Measurements from ENCODE around the gene TUB. TPM values are rescaled to one million over a fixed set of nuclear protein-coding genes. Genes with fewer than 3 reads are reported as not detected.

The TUB gene
- total and polyA plus RNA-seq, 2 of the 8 experiments (the other 6 are each of a cell fraction or from before 2014, with no cell fraction given), result 15.3 to 31.3 TPM

- no peak overlapping the region for H3K27ac ChIP-seq (ENCODE audit: low read depth, low read length)
- no peaks in the 10 kb centered on the region for H3K9me3 ChIP-seq (ENCODE audit: insufficient read depth in 2 of 2, low read depth in 1 of 2, low read length in 1 of 2)
- H3K18ac ChIP-seq (ENCODE audit: extremely low read depth, low read length), result no peak overlapping the region
- H3K9ac ChIP-seq (replicated peaks in 1 of 4; ENCODE audit: extremely low read depth in 1 of 4, low read depth in 3 of 4, low read length in 3 of 4), result no peak overlapping the region
- H3K79me1 ChIP-seq (ENCODE audit: low read depth, low read length), result no peaks in the 10 kb centered on the region
- no peak overlapping the region for H2BK12ac ChIP-seq (ENCODE audit: low read depth, low read length)
- no peaks in the 10 kb centered on the region for H3K79me2 ChIP-seq (ENCODE audit: control insufficient read depth in 1 of 2, insufficient read depth in 2 of 2, low read length in 2 of 2)
- H2BK120ac ChIP-seq (replicated peaks; ENCODE audit: low read depth, low read length), result no peak overlapping the region
- no peak overlapping the region for H3K4ac ChIP-seq (replicated peaks; ENCODE audit: insufficient read length, low read depth, low read length)
- H2AK5ac ChIP-seq (ENCODE audit: low read depth, low read length), result no peak overlapping the region
- 42% methylated on average over 19 of the region's 20 CpGs; no CpG with 5 or more reads in 1 of the 2 experiments for WGBS, 2 experiments (ENCODE audit: extremely low coverage in 1 of 2, insufficient coverage in 1 of 2, insufficient read length in 1 of 2, insufficient replicate concordance in 2 of 2, low coverage in 1 of 2, low lambda C conversion rate in 2 of 2, missing lambda C conversion rate in 1 of 2)
- H4K91ac ChIP-seq (replicated peaks; ENCODE audit: insufficient read length, low read length), result no peak overlapping the region
- H3K36me3 ChIP-seq (ENCODE audit: control insufficient read depth in 2 of 4, insufficient read depth in 4 of 4, low read length in 3 of 4), result no peaks in the 10 kb centered on the region
- H3K4me1 ChIP-seq (replicated peaks in 1 of 4; ENCODE audit: control insufficient read depth in 3 of 4, insufficient read depth in 4 of 4, low read length in 3 of 4), result peaks cover 0 to 13% (median 4%) of the 10 kb centered on the region in 4 experiments; a peak in 5 of 7 replicates
- H4K5ac ChIP-seq (ENCODE audit: insufficient read length, low read depth, low read length), result no peak overlapping the region
- H3K4me2 ChIP-seq (ENCODE audit: insufficient read depth in 1 of 2, low read depth in 2 of 2, low read length in 2 of 2), result peak overlapping the region; percentile 4 to 60; a peak in 3 of 4 replicates
- no peaks in the 10 kb centered on the region for H4K20me1 ChIP-seq (replicated peaks in 1 of 2; ENCODE audit: control insufficient read depth in 1 of 2, insufficient read depth in 2 of 2, low read length in 2 of 2)
- no peak overlapping the region for H2BK5ac ChIP-seq (ENCODE audit: low read depth, low read length)
- H3K56ac ChIP-seq (replicated peaks; ENCODE audit: insufficient read length, low read depth, low read length), result no peak overlapping the region
- H3K14ac ChIP-seq (ENCODE audit: insufficient read length), result no peak overlapping the region
- peak overlapping the region in 1 of 4 experiments; percentile 29; a peak in 1 of 8 replicates for H3K4me3 ChIP-seq (ENCODE audit: extremely low read depth in 1 of 4, insufficient read depth in 2 of 4, low read depth in 3 of 4, low read length in 4 of 4)
- H2AFZ ChIP-seq (ENCODE audit: low read length), result no peak overlapping the region
- no peaks in the 10 kb centered on the region for H3K23me2 ChIP-seq (ENCODE audit: low read depth, low read length)
- peaks cover 0 to 14% (median 6%) of the 10 kb centered on the region in 4 experiments; a peak in 5 of 7 replicates for H3K27me3 ChIP-seq (replicated peaks in 1 of 4; ENCODE audit: control insufficient read depth in 3 of 4, extremely low read depth in 1 of 4, insufficient read depth in 3 of 4, low read length in 3 of 4)
- POLR2A ChIA-PET (ENCODE audit: partially characterized antibody), result interaction anchor here (0.7 to 2.0 kb wide), 7 partner anchors 10 to 63 kb away, joined by 3 to 8 read pairs (median 5); no protein-coding TSS in a partner anchor
- H3K23ac ChIP-seq (ENCODE audit: insufficient read length), result no peak overlapping the region
- FAIRE-seq (no peak), DNase-seq (ENCODE audit: low read depth in 1 of 2, low spot score in 2 of 2) (no peak)
- TF ChIP-seq YY1 (IDR thresholded peaks at IDR 0.05; ENCODE audit: low read depth, low read length) (0 out of 2 replicates have a peak, but pooled peaks have one; percentile 20), GTF2F1 (IDR thresholded peaks at IDR 0.05; ENCODE audit: borderline replicate concordance, low read depth, low read length) (no peak), SIN3A (conservative IDR thresholded peaks at IDR 0.05 in 1 of 2, IDR thresholded peaks at IDR 0.05 in 1 of 2; ENCODE audit: low read depth in 1 of 2, low read length in 2 of 2) (0 out of 4 replicates have a peak, but pooled peaks of 1 of the 2 experiments have one; percentile 8), POLR2AphosphoS5 (IDR thresholded peaks at IDR 0.05; ENCODE audit: low read depth, low read length) (no peak)
- CTCF ChIA-PET (ENCODE audit: partially characterized antibody), result interaction anchor here (0.6 to 31.7 kb wide), 29 partner anchors 9 to 532 kb away, joined by 3 to 1283 read pairs (median 5); partner anchors contain the start of gene TUB
- H4K8ac ChIP-seq (ENCODE audit: extremely low read depth, insufficient read depth, low read length), result peak overlapping the region; percentile 76; the same call in 1 of the 2 replicates
- H2BK20ac ChIP-seq (ENCODE audit: low read length), result no peak overlapping the region
- H2BK15ac ChIP-seq (ENCODE audit: low read length), result no peak overlapping the region
These were observed 48.3 kb upstream of the TUB start for GRCh38 chr11:8032576-8033304.
